ENCODE data around the gene RAB3IL1.

RAB3IL1 gene

GRCh38 chr11:61912991-61913698 is 4.2 kb downstream of the RAB3IL1 start:
- FAIRE-seq, result no peak

GRCh38 chr11:61912530-61912898 is 4.9 kb downstream of the RAB3IL1 start:
- DNase-seq (ENCODE audit: insufficient read length, low spot score) (no peak), FAIRE-seq (no peak)
- TF ChIP-seq SPI1 (IDR thresholded peaks at IDR 0.05; ENCODE audit: low read depth, low read length), result no peak

More at GRCh38 chr11:61912991-61913698, 4.2 kb downstream of the RAB3IL1 start:
- TF ChIP-seq POU2F2 (IDR thresholded peaks at IDR 0.05; ENCODE audit: low read depth, low read length) (no peak), POLR2AphosphoS5 (IDR thresholded peaks at IDR 0.05; ENCODE audit: low read depth, low read length) (no peak), SPI1 (IDR thresholded peaks at IDR 0.05; ENCODE audit: low read depth, low read length) (no peak), TAF1 (IDR thresholded peaks at IDR 0.05; ENCODE audit: low read depth, low read length) (no peak), POLR2A (IDR thresholded peaks at IDR 0.05; ENCODE audit: low read depth, low read length) (no peak), PAX5 (IDR thresholded peaks at IDR 0.05; ENCODE audit: insufficient read depth, low read length, severe bottlenecking) (no peak)
- no peak for DNase-seq (ENCODE audit: insufficient read length, low spot score)

GRCh38 chr11:61911701-61912529 is 5.5 kb downstream of the RAB3IL1 start:
- no peak for FAIRE-seq

GRCh38 chr11:61911128-61911700 is 6.2 kb downstream of the RAB3IL1 start:
- TF ChIP-seq POLR2AphosphoS5 (IDR thresholded peaks at IDR 0.05; ENCODE audit: low read depth, low read length) (no peak), PAX5 (IDR thresholded peaks at IDR 0.05; ENCODE audit: insufficient read depth, low read length, severe bottlenecking) (no peak), POU2F2 (IDR thresholded peaks at IDR 0.05; ENCODE audit: low read depth, low read length) (no peak), SPI1 (IDR thresholded peaks at IDR 0.05; ENCODE audit: low read depth, low read length) (no peak), POLR2A (IDR thresholded peaks at IDR 0.05; ENCODE audit: low read depth, low read length) (no peak), TAF1 (IDR thresholded peaks at IDR 0.05; ENCODE audit: low read depth, low read length) (no peak)
- DNase-seq (ENCODE audit: insufficient read length, low spot score) (no peak), FAIRE-seq (no peak)

More at GRCh38 chr11:61911701-61912529, 5.5 kb downstream of the RAB3IL1 start:
- DNase-seq (ENCODE audit: insufficient read length, low spot score), result no peak
- TF ChIP-seq POU2F2 (IDR thresholded peaks at IDR 0.05; ENCODE audit: low read depth, low read length), result no peak

GRCh38 chr11:61910187-61911127 is 6.9 kb downstream of the RAB3IL1 start:
- DNase-seq (ENCODE audit: insufficient read length, low spot score), result no peak
- no peak for FAIRE-seq
- TF ChIP-seq TAF1 (IDR thresholded peaks at IDR 0.05; ENCODE audit: low read depth, low read length) (no peak), POLR2AphosphoS5 (IDR thresholded peaks at IDR 0.05; ENCODE audit: low read depth, low read length) (no peak), SPI1 (IDR thresholded peaks at IDR 0.05; ENCODE audit: low read depth, low read length) (no peak), POU2F2 (IDR thresholded peaks at IDR 0.05; ENCODE audit: low read depth, low read length) (no peak), PAX5 (IDR thresholded peaks at IDR 0.05; ENCODE audit: insufficient read depth, low read length, severe bottlenecking) (no peak), POLR2A (IDR thresholded peaks at IDR 0.05; ENCODE audit: low read depth, low read length) (no peak)

- DNase-seq (ENCODE audit: insufficient read length, low spot score) (no peak), FAIRE-seq (no peak)
Observed at GRCh38 chr11:61908730-61909316, 8.5 kb downstream of the RAB3IL1 start.

GRCh38 chr11:61907871-61908729 is 9.3 kb downstream of the RAB3IL1 start:
- DNase-seq (ENCODE audit: insufficient read length, low spot score) (no peak), FAIRE-seq (no peak)
- TF ChIP-seq POLR2AphosphoS5 (IDR thresholded peaks at IDR 0.05; ENCODE audit: low read depth, low read length) (no peak), TAF1 (IDR thresholded peaks at IDR 0.05; ENCODE audit: low read depth, low read length) (no peak), PAX5 (IDR thresholded peaks at IDR 0.05; ENCODE audit: insufficient read depth, low read length, severe bottlenecking) (no peak), POU2F2 (IDR thresholded peaks at IDR 0.05; ENCODE audit: low read depth, low read length) (no peak), SPI1 (IDR thresholded peaks at IDR 0.05; ENCODE audit: low read depth, low read length) (no peak), POLR2A (IDR thresholded peaks at IDR 0.05; ENCODE audit: low read depth, low read length) (no peak)

More at GRCh38 chr11:61908730-61909316, 8.5 kb downstream of the RAB3IL1 start:
- TF ChIP-seq POLR2AphosphoS5 (IDR thresholded peaks at IDR 0.05; ENCODE audit: low read depth, low read length), result no peak
- no peak for TF ChIP-seq POLR2A (IDR thresholded peaks at IDR 0.05; ENCODE audit: low read depth, low read length)
- TF ChIP-seq POU2F2 (IDR thresholded peaks at IDR 0.05; ENCODE audit: low read depth, low read length), result no peak
- TF ChIP-seq TAF1 (IDR thresholded peaks at IDR 0.05; ENCODE audit: low read depth, low read length), result no peak
- TF ChIP-seq SPI1 (IDR thresholded peaks at IDR 0.05; ENCODE audit: low read depth, low read length), result no peak
- no peak for TF ChIP-seq PAX5 (IDR thresholded peaks at IDR 0.05; ENCODE audit: insufficient read depth, low read length, severe bottlenecking)

- no peak for TF ChIP-seq POLR2AphosphoS5 (IDR thresholded peaks at IDR 0.05; ENCODE audit: low read depth, low read length)
- TF ChIP-seq TAF1 (IDR thresholded peaks at IDR 0.05; ENCODE audit: low read depth, low read length), result no peak
- no peak for TF ChIP-seq POLR2A (IDR thresholded peaks at IDR 0.05; ENCODE audit: low read depth, low read length)
- TF ChIP-seq SPI1 (IDR thresholded peaks at IDR 0.05; ENCODE audit: low read depth, low read length), result no peak
- TF ChIP-seq PAX5 (IDR thresholded peaks at IDR 0.05; ENCODE audit: insufficient read depth, low read length, severe bottlenecking), result no peak
- TF ChIP-seq POU2F2 (IDR thresholded peaks at IDR 0.05; ENCODE audit: low read depth, low read length), result no peak
- DNase-seq (ENCODE audit: insufficient read length, low spot score), result no peak
- no peak for FAIRE-seq
Observed at GRCh38 chr11:61907282-61907681, 10.1 kb downstream of the RAB3IL1 start.

All from GM12891 (cell line).